Caco-2 (cell line): Measurements from ENCODE around the gene COL4A2. TPM values are rescaled to one million over a fixed set of nuclear protein-coding genes. Genes with fewer than 3 reads are reported as not detected.

Experiments used
- BruUV-seq: library from RNA; stranded (reverse); fragments of 400-500 nt; replicated peaks from 2 replicates; lab custom pipeline; 2021; lab: Mats Ljungman, UMichigan
- CTCF ChIA-PET: fragments of 300-600 bp; sonication (Branson Sonifier 250); formaldehyde crosslinking; loops from one replicate; lab custom pipeline; 2022; ENCODE audit warnings: antibody characterized with exemption; lab: Charles Lee
- POLR2A ChIA-PET: fragments of 300-600 bp; sonication (Branson Sonifier 250); formaldehyde crosslinking; loops from one replicate; lab custom pipeline; 2022; ENCODE audit warnings: antibody characterized with exemption; lab: Charles Lee
- DNase-seq, 2 experiments: peaks; one replicate each; pipeline versions ENCODE4 v3.0.0 to v3.0.0-alpha.2; 2020 to 2022
- H3K27me3 ChIP-seq: replicated peaks from 2 replicates; pipeline ENCODE4 v1.6.0; 2011; ENCODE audit warnings: low read length; ENCODE audit not compliant: control insufficient read depth, insufficient read depth
- H3K36me3 ChIP-seq: 2 replicates; pipeline ENCODE4 v1.5.1; 2011; ENCODE audit warnings: low read length; ENCODE audit not compliant: control insufficient read depth, insufficient read depth
- H3K4me1 ChIP-seq: fragments of 250-450 bp; sonication (Bioruptor Pico); 2 replicates; pipeline ENCODE4 v1.5.1; 2020; ENCODE audit warnings: mild to moderate bottlenecking
- H3K4me3 ChIP-seq: 2 replicates; pipeline ENCODE4 v1.5.1; 2011; ENCODE audit warnings: low read depth, mild to moderate bottlenecking, control low read depth, low read length
- H3K9me3 ChIP-seq: fragments of 250-450 bp; sonication (Bioruptor Pico); 2 replicates; pipeline ENCODE4 v1.5.1; 2020; ENCODE audit warnings: mild to moderate bottlenecking, moderate library complexity
- H3K27ac Mint-ChIP-seq: one replicate; pipeline ENCODE4 v1.8.0; 2022; ENCODE audit warnings: mixed read lengths; ENCODE audit not compliant: unreplicated experiment
- H3K27me3 Mint-ChIP-seq: one replicate; pipeline ENCODE4 v1.8.0; 2022; ENCODE audit warnings: mixed read lengths; ENCODE audit not compliant: insufficient read depth, unreplicated experiment
- H3K36me3 Mint-ChIP-seq: one replicate; pipeline ENCODE4 v1.8.0; 2022; ENCODE audit warnings: mild to moderate bottlenecking, mixed read lengths; ENCODE audit not compliant: insufficient read depth, unreplicated experiment
- H3K4me1 Mint-ChIP-seq: one replicate; pipeline ENCODE4 v1.8.0; 2022; ENCODE audit warnings: low read depth, mixed read lengths; ENCODE audit not compliant: unreplicated experiment
- H3K4me3 Mint-ChIP-seq: one replicate; pipeline ENCODE4 v1.8.0; 2022; ENCODE audit warnings: mild to moderate bottlenecking, moderate library complexity, mixed read lengths; ENCODE audit not compliant: unreplicated experiment
- H3K9me3 Mint-ChIP-seq: one replicate; pipeline ENCODE4 v1.8.0; 2022; ENCODE audit warnings: mixed read lengths; ENCODE audit not compliant: unreplicated experiment
- CTCF ChIP-seq, 2 experiments: fragments of 200-600 bp in 1 of 2; IDR thresholded peaks; 1 replicate in 1 of 2; 2 replicates in 1 of 2; pipeline versions ENCODE4 v1.5.1 to v1.8.0; 2011 to 2022; ENCODE audit warnings: antibody characterized with exemption in 1 of 2, control low read depth in 1 of 2, inconsistent platforms in 1 of 2, low read depth in 1 of 2, low read length in 1 of 2, mild to moderate bottlenecking in 1 of 2, moderate library complexity in 1 of 2; ENCODE audit not compliant: insufficient read depth in 1 of 2, severe bottlenecking in 1 of 2, unreplicated experiment in 1 of 2
- intact Hi-C: fragments of 100-400 bp; cut with micrococcal nuclease; formaldehyde crosslinking; loops from one replicate; pipeline ENCODE4 v1.10.0; 2022; ENCODE audit not compliant: unreplicated experiment
- total RNA-seq: library from RNA; stranded (reverse); gene quantifications from 2 replicates; pipeline ENCODE4 v1.2.3, GENCODE V29; 2022

The COL4A2 gene
- total RNA-seq, 1 experiment from 2014 or later: 19.2 TPM

- no peak for DNase-seq
- no peaks in the 10 kb centered on the region for H3K36me3 ChIP-seq
- no TSS peak for BruUV-seq
- Mint-ChIP-seq H3K27me3 (no peaks in the 10 kb centered on the region), H3K4me3 (peak overlapping the region; percentile 14), H3K36me3 (no peaks in the 10 kb centered on the region), H3K4me1 (peaks cover 31% of the 10 kb centered on the region), H3K9me3 (peaks cover 18% of the 10 kb centered on the region), H3K27ac (peak overlapping the region; percentile 52)
- H3K27me3 ChIP-seq: no peaks in the 10 kb centered on the region
- peaks cover 38% of the 10 kb centered on the region for H3K4me1 ChIP-seq
- POLR2A ChIA-PET: no interaction called here
- CTCF ChIA-PET: interaction anchor here (0.8 kb wide), 1 partner anchor 15 kb away, joined by 4 read pairs; no protein-coding TSS in a partner anchor
- intact Hi-C loops: loop anchor here (5.0 kb wide), 1 partner anchor 35 kb away; no protein-coding TSS in a partner anchor
- no peak for TF ChIP-seq CTCF (IDR thresholded peaks at IDR 0.05; ENCODE audit: insufficient read depth in 1 of 2, low read depth in 1 of 2, low read length in 1 of 2, severe bottlenecking in 1 of 2, unreplicated experiment in 1 of 2)
- no peaks in the 10 kb centered on the region; the same call in 1 of the 2 replicates for H3K9me3 ChIP-seq
- H3K4me3 ChIP-seq: no peak overlapping the region
Measured at GRCh38 chr13:110262508-110263291, 44.4 kb upstream of the COL4A2 start.

GRCh38 chr13:110263404-110263803 is 43.7 kb upstream of the COL4A2 start:
- intact Hi-C loops: loop anchor here (5.0 kb wide), 1 partner anchor 36 kb away; no protein-coding TSS in a partner anchor
- CTCF ChIA-PET: no interaction called here
- POLR2A ChIA-PET: no interaction called here

More at GRCh38 chr13:110263404-110263803, 43.7 kb upstream of the COL4A2 start:
- no peak for TF ChIP-seq CTCF (IDR thresholded peaks at IDR 0.05; ENCODE audit: insufficient read depth in 1 of 2, low read depth in 1 of 2, low read length in 1 of 2, severe bottlenecking in 1 of 2, unreplicated experiment in 1 of 2)
- no TSS peak for BruUV-seq
- H3K9me3 ChIP-seq: no peaks in the 10 kb centered on the region
- peak overlapping the region; percentile 52 for H3K27ac Mint-ChIP-seq
- peaks cover 38% of the 10 kb centered on the region for H3K4me1 ChIP-seq
- peaks cover 31% of the 10 kb centered on the region for H3K4me1 Mint-ChIP-seq
- DNase-seq: no peak
- no peak overlapping the region for H3K4me3 ChIP-seq
- peaks cover 18% of the 10 kb centered on the region for H3K9me3 Mint-ChIP-seq
- no peak overlapping the region for H3K4me3 Mint-ChIP-seq
- no peaks in the 10 kb centered on the region for H3K36me3 ChIP-seq
- H3K27me3 ChIP-seq: no peaks in the 10 kb centered on the region
- H3K36me3 Mint-ChIP-seq: no peaks in the 10 kb centered on the region
- no peaks in the 10 kb centered on the region for H3K27me3 Mint-ChIP-seq
